ENCODE measurements around the gene GRP.

The GRP gene

DNA sequence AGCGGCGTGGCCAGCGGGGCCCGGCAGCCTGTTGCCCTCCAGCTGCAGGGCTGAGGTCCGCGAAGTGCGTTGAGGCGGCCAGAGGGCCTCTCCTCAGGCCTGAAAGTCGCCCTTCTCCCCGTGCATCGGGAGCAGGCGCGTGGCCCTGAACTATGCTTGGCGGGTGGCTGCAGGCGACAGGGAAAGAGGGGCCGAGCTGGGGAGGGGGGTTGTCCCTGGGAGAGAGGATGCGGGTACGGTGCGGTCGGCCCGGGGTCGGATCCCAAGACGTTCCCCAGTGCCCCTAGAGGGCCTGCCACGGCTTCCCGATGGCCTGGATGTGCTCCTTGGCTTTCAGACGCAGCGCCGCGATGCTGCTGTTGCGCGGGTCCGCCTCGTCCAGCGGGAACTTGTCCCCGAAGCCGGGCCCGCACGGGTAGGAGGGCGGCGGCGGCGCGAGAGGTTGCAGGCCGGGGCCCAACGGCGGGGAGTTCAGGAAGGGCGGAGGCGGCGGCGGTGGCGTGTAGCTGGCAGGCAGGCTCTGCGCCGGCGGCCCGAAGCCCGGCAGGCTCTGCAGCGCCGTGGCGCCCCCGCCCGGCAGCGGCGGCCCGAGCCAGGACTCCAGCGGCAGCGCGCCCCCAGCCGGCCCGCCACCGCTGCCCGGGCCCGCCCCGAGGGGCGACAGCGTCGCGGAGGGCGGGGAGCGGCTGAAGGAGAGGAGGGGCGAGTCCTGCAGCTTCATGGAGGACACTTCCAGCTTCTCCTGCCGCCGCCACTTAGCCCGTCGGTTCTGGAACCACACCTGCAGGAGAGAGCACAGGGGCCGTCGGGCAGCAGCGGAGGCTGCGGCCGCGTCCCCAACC is 49.0 kb downstream of the GRP start:
- Histone ChIP-seq H3K36me3 (ENCODE audit: insufficient read depth, low read length) (no peaks in the 10 kb centered on the region), H3K4me3 (ENCODE audit: low read depth in 1 of 2, low read length in 2 of 2) (no peak overlapping the region), H3K27ac (ENCODE audit: low read depth, low read length) (no peak overlapping the region), H3K27me3 (ENCODE audit: control insufficient read depth in 1 of 2, insufficient read depth in 2 of 2, low read length in 2 of 2) (peaks cover 72 to 98% of the 10 kb centered on the region in 2 donors), H3K9me3 (ENCODE audit: low read length) (peaks cover 4% of the 10 kb centered on the region), H3K9ac (ENCODE audit: low read length) (no peak overlapping the region), H3K4me1 (ENCODE audit: insufficient read depth, low read length) (peaks cover 26% of the 10 kb centered on the region)

GRCh38 chr18:59269563-59270119 is 49.7 kb downstream of the GRP start:
- Histone ChIP-seq H3K27ac (ENCODE audit: low read depth, low read length) (no peak overlapping the region), H3K9ac (ENCODE audit: low read length) (no peak overlapping the region), H3K27me3 (ENCODE audit: control insufficient read depth in 1 of 2, insufficient read depth in 2 of 2, low read length in 2 of 2) (peaks cover 76 to 98% of the 10 kb centered on the region in 2 donors), H3K9me3 (ENCODE audit: low read length) (peaks cover 6% of the 10 kb centered on the region), H3K36me3 (ENCODE audit: insufficient read depth, low read length) (no peaks in the 10 kb centered on the region), H3K4me3 (ENCODE audit: low read depth in 1 of 2, low read length in 2 of 2) (no peak overlapping the region), H3K4me1 (ENCODE audit: insufficient read depth, low read length) (peaks cover 28% of the 10 kb centered on the region)

- Histone ChIP-seq H3K27me3 (ENCODE audit: control insufficient read depth in 1 of 2, insufficient read depth in 2 of 2, low read length in 2 of 2) (peaks cover 83 to 93% of the 10 kb centered on the region in 2 donors), H3K4me3 (ENCODE audit: low read depth in 1 of 2, low read length in 2 of 2) (no peak overlapping the region)
Measured at GRCh38 chr18:59270689-59271257, 50.8 kb downstream of the GRP start.

DNA sequence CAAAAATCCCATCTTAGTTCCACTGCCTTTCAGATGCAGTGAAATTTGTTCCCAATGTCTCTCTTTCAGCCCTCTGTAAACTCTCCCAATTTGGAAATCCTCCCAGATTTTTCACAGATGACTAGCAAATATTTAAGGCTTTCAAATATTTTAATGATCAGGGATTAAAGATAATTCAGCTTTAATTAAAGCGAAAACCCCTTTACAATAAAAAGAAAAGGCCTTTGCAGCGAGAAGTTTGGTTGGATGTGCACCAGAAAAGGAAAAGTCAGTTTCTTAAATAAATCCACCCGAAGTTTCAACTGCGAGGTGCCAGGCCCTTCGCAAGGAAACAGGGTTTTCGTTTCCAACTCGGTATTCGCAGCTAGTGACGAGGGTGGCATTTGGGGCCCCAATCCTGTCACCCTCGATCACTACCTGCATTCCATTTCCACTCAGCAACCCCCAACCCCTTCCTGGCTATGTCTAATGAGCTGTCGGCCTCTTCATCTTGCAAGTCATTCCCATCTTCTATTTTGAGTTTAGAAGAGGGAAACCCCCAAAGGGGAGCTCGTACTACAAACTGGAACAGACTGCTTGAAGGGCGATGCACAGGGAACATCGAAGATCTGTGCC is 51.8 kb downstream of the GRP start:
- peaks cover 8% of the 10 kb centered on the region for H3K9me3 ChIP-seq (ENCODE audit: low read length)
- H3K36me3 ChIP-seq (ENCODE audit: insufficient read depth, low read length) = no peaks in the 10 kb centered on the region
- H3K27me3 ChIP-seq (ENCODE audit: control insufficient read depth in 1 of 2, insufficient read depth in 2 of 2, low read length in 2 of 2) = peaks cover 84 to 92% of the 10 kb centered on the region in 2 donors
- H3K4me1 ChIP-seq (ENCODE audit: insufficient read depth, low read length) = peaks cover 28% of the 10 kb centered on the region
- H3K9ac ChIP-seq (ENCODE audit: low read length) = no peak overlapping the region
- no peak overlapping the region for H3K27ac ChIP-seq (ENCODE audit: low read depth, low read length)
- H3K4me3 ChIP-seq (ENCODE audit: low read depth in 1 of 2, low read length in 2 of 2) = peak overlapping the region in 1 of 2 donors; percentile 47

More at GRCh38 chr18:59270689-59271257, 50.8 kb downstream of the GRP start:
- peaks cover 8% of the 10 kb centered on the region for H3K9me3 ChIP-seq (ENCODE audit: low read length)
- no peak overlapping the region for H3K9ac ChIP-seq (ENCODE audit: low read length)
- no peaks in the 10 kb centered on the region for H3K36me3 ChIP-seq (ENCODE audit: insufficient read depth, low read length)
- H3K27ac ChIP-seq (ENCODE audit: low read depth, low read length) = no peak overlapping the region
- peaks cover 28% of the 10 kb centered on the region for H3K4me1 ChIP-seq (ENCODE audit: insufficient read depth, low read length)

DNA sequence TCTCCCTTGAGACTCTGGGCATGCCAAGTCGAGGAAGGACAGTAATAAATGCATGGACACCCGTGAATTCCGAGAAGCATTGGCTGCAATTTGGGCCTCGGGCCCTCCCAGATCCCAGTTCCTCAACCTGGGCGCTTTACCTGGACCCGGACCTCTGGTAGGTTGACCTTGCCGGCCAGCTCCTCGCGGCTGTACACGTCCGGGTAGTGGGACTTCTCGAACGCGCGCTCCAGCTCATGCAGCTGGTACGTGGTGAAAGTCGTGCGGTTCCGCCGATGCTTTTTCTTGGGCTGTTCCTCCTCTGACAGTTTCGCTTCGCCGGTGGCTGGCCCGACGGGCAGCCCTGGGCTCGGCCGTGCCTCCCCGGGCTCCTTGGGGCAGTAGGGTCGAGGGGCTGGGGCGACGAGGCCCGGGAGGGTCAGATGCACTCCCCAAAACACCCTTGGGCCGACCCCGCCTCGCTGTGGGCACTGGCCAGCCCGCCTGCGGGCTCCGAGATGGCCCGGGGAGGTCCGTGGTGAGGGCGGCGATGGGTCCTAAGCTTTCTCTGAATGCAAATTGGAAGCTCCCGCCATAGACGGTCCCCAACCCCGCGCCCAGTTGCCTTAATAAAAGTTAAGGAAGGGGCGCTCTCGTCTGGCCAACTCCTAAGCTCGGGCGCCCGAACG is 52.4 kb downstream of the GRP start:
- Histone ChIP-seq H3K27ac (ENCODE audit: low read depth, low read length) (no peak overlapping the region), H3K9ac (ENCODE audit: low read length) (no peak overlapping the region), H3K27me3 (ENCODE audit: control insufficient read depth in 1 of 2, insufficient read depth in 2 of 2, low read length in 2 of 2) (peaks cover 79 to 86% of the 10 kb centered on the region in 2 donors), H3K4me1 (ENCODE audit: insufficient read depth, low read length) (peaks cover 28% of the 10 kb centered on the region), H3K36me3 (ENCODE audit: insufficient read depth, low read length) (no peaks in the 10 kb centered on the region), H3K9me3 (ENCODE audit: low read length) (peaks cover 8% of the 10 kb centered on the region), H3K4me3 (ENCODE audit: low read depth in 1 of 2, low read length in 2 of 2) (peak overlapping the region in 1 of 2 donors; percentile 47)

- Histone ChIP-seq H3K9me3 (ENCODE audit: low read length) (peaks cover 8% of the 10 kb centered on the region), H3K36me3 (ENCODE audit: insufficient read depth, low read length) (no peaks in the 10 kb centered on the region), H3K9ac (ENCODE audit: low read length) (no peak within 1 kb of the TSS), H3K27me3 (ENCODE audit: control insufficient read depth in 1 of 2, insufficient read depth in 2 of 2, low read length in 2 of 2) (peaks cover 71 to 78% of the 10 kb centered on the region in 2 donors), H3K4me1 (ENCODE audit: insufficient read depth, low read length) (peaks cover 23% of the 10 kb centered on the region), H3K27ac (ENCODE audit: low read depth, low read length) (no peak within 1 kb of the TSS), H3K4me3 (ENCODE audit: low read depth in 1 of 2, low read length in 2 of 2) (peak within 1 kb of the TSS; percentile 38 to 47)
Measured at GRCh38 chr18:59272891-59273758, 53.2 kb downstream of the GRP start, which contains the start of gene RAX. TSS of gene RAX (minus strand) at chr18:59273454. CDS start at chr18:59273206, 248 bp downstream.

GRCh38 chr18:59273759-59274532 is 54.0 kb downstream of the GRP start:
- H3K9ac ChIP-seq (ENCODE audit: low read length) = no peak overlapping the region
- peak overlapping the region in 1 of 2 donors; percentile 18 for H3K4me3 ChIP-seq (ENCODE audit: low read depth in 1 of 2, low read length in 2 of 2)
- H3K4me1 ChIP-seq (ENCODE audit: insufficient read depth, low read length) = peaks cover 19% of the 10 kb centered on the region
- H3K27ac ChIP-seq (ENCODE audit: low read depth, low read length) = no peak overlapping the region
- H3K36me3 ChIP-seq (ENCODE audit: insufficient read depth, low read length) = no peaks in the 10 kb centered on the region
- H3K9me3 ChIP-seq (ENCODE audit: low read length) = peaks cover 8% of the 10 kb centered on the region
- H3K27me3 ChIP-seq (ENCODE audit: control insufficient read depth in 1 of 2, insufficient read depth in 2 of 2, low read length in 2 of 2) = peaks cover 65 to 70% of the 10 kb centered on the region in 2 donors

DNA sequence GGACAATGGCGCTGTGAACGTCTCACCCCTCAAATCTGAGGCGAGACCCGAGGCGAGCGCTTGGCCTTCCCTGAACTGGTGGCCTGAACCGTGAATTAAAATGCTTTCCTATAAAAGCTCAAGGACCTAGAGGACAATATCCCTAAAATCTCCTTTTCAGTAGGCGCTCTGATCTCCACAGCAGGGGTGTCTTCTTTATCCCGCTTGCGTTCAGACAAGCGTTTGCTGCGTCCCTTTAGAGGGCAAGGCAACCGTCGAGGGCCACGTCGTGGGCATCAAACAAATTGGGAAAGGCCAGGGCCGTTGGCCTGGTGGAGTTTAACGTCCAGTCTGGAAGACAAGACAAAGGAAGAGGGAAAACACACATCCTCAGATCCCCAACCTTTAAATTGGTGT is 54.6 kb downstream of the GRP start:
- peaks cover 62 to 69% of the 10 kb centered on the region in 2 donors for H3K27me3 ChIP-seq (ENCODE audit: control insufficient read depth in 1 of 2, insufficient read depth in 2 of 2, low read length in 2 of 2)
- H3K4me3 ChIP-seq (ENCODE audit: low read depth in 1 of 2, low read length in 2 of 2) = no peak overlapping the region
- peaks cover 8% of the 10 kb centered on the region for H3K9me3 ChIP-seq (ENCODE audit: low read length)
- peaks cover 16% of the 10 kb centered on the region for H3K4me1 ChIP-seq (ENCODE audit: insufficient read depth, low read length)
- no peaks in the 10 kb centered on the region for H3K36me3 ChIP-seq (ENCODE audit: insufficient read depth, low read length)
- no peak overlapping the region for H3K27ac ChIP-seq (ENCODE audit: low read depth, low read length)
- no peak overlapping the region for H3K9ac ChIP-seq (ENCODE audit: low read length)

- Histone ChIP-seq H3K9ac (ENCODE audit: low read length) (no peak overlapping the region), H3K4me1 (ENCODE audit: insufficient read depth, low read length) (peaks cover 12% of the 10 kb centered on the region), H3K36me3 (ENCODE audit: insufficient read depth, low read length) (no peaks in the 10 kb centered on the region), H3K27me3 (ENCODE audit: control insufficient read depth in 1 of 2, insufficient read depth in 2 of 2, low read length in 2 of 2) (peaks cover 56 to 60% of the 10 kb centered on the region in 2 donors), H3K9me3 (ENCODE audit: low read length) (peaks cover 8% of the 10 kb centered on the region), H3K4me3 (ENCODE audit: low read depth in 1 of 2, low read length in 2 of 2) (no peak overlapping the region), H3K27ac (ENCODE audit: low read depth, low read length) (no peak overlapping the region)
Measured at GRCh38 chr18:59275406-59275949, 55.5 kb downstream of the GRP start.
